Glutamatergic neuron (in vitro differentiated cells): ENCODE measurements around the gene AMOTL2. TPM values are rescaled to one million over a fixed set of nuclear protein-coding genes. Genes with fewer than 3 reads are reported as not detected.

ENCODE experiments used
- DNase-seq: peaks from one replicate; pipeline ENCODE4 v3.0.0; 2022
- H3K27ac Mint-ChIP-seq: one replicate; pipeline ENCODE4 v1.8.0; 2020; ENCODE audit warnings: mild to moderate bottlenecking, mixed read lengths, inconsistent platforms; ENCODE audit not compliant: unreplicated experiment
- H3K27me3 Mint-ChIP-seq: one replicate; pipeline ENCODE4 v1.8.0; 2020; ENCODE audit warnings: mild to moderate bottlenecking, moderate library complexity, mixed read lengths, inconsistent platforms; ENCODE audit not compliant: unreplicated experiment
- H3K36me3 Mint-ChIP-seq: one replicate; pipeline ENCODE4 v1.8.0; 2020; ENCODE audit warnings: mild to moderate bottlenecking, mixed read lengths, inconsistent platforms; ENCODE audit not compliant: unreplicated experiment
- H3K4me1 Mint-ChIP-seq: one replicate; pipeline ENCODE4 v1.8.0; 2020; ENCODE audit warnings: mild to moderate bottlenecking, low read depth, mixed read lengths, inconsistent platforms; ENCODE audit not compliant: unreplicated experiment
- H3K4me3 Mint-ChIP-seq: one replicate; pipeline ENCODE4 v1.8.0; 2020; ENCODE audit warnings: mild to moderate bottlenecking, mixed read lengths, inconsistent platforms; ENCODE audit not compliant: unreplicated experiment
- H3K9me3 Mint-ChIP-seq: one replicate; pipeline ENCODE4 v1.8.0; 2020; ENCODE audit warnings: mild to moderate bottlenecking, moderate library complexity, mixed read lengths, inconsistent platforms; ENCODE audit not compliant: unreplicated experiment
- total RNA-seq: library from RNA; stranded (reverse); fragmentation: NEBNext Ultra II Directional; extraction: Animal tissue kit (Norgen Biotek cat#: 25700); gene quantifications from one replicate; pipeline ENCODE4 v1.2.1, GENCODE V29; 2021; ENCODE audit not compliant: unreplicated experiment
- TF ChIP-seq, protein P1 (sequence below): fragments of 200-600 bp; sonication (generic); IDR thresholded peaks from one replicate; pipeline ENCODE4 v1.5.0; 2021; ENCODE audit not compliant: partially characterized antibody, unreplicated experiment

Gene AMOTL2
- total RNA-seq, 1 donor from 2014 or later, result 38.1 TPM

DNA sequence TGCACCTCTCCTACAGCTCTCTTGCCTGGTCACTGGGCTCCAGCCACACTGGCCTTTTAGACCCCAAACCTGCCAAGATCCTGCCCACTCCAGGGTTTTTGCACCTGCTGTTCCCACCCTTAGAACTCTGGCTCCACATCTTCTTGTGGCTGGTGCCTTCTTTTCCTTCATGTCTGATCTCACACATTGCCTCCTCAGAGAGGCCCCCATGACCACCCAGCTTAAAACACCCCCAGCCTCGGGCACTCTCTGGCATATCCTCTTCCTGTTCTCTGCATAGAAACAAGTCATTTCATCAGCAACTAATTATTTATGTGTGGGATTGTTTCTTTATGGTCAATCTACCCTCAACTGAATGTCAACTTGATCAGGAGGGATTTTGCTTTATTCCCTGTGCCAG is 14.0 kb upstream of the AMOTL2 start:
- Mint-ChIP-seq H3K36me3 (peaks cover 13% of the 10 kb centered on the region), H3K27me3 (peaks cover 3% of the 10 kb centered on the region), H3K27ac (no peak overlapping the region), H3K9me3 (peaks cover 5% of the 10 kb centered on the region), H3K4me3 (no peak overlapping the region), H3K4me1 (no peaks in the 10 kb centered on the region)
- TF ChIP-seq, protein P1, sequence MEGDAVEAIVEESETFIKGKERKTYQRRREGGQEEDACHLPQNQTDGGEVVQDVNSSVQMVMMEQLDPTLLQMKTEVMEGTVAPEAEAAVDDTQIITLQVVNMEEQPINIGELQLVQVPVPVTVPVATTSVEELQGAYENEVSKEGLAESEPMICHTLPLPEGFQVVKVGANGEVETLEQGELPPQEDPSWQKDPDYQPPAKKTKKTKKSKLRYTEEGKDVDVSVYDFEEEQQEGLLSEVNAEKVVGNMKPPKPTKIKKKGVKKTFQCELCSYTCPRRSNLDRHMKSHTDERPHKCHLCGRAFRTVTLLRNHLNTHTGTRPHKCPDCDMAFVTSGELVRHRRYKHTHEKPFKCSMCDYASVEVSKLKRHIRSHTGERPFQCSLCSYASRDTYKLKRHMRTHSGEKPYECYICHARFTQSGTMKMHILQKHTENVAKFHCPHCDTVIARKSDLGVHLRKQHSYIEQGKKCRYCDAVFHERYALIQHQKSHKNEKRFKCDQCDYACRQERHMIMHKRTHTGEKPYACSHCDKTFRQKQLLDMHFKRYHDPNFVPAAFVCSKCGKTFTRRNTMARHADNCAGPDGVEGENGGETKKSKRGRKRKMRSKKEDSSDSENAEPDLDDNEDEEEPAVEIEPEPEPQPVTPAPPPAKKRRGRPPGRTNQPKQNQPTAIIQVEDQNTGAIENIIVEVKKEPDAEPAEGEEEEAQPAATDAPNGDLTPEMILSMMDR, result no peak
- DNase-seq, result no peak

DNA sequence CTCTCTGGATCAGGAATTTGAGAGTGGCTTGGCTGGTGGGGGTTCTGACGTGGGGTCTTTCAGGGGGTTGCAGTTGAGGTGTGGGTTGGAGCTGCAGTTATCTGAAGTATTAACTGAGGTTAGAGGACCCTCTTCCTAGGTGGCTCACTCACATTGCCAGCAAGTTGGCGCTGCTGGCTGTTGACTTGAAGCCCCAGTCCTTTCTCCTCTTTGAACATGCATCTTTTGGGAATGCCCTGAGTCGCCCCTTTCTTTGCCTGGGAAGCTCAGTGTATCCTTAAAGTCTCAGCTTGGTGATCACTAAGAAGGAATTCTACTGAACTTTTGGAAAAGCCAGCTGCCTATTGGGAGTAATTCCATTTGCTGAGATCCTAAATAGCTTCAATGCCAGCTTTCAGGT is 13.0 kb upstream of the AMOTL2 start:
- no peak overlapping the region for H3K27ac Mint-ChIP-seq
- peaks cover 5% of the 10 kb centered on the region for H3K9me3 Mint-ChIP-seq
- H3K4me1 Mint-ChIP-seq, result no peaks in the 10 kb centered on the region
- TF ChIP-seq, protein P1, result no peak
- no peak overlapping the region for H3K4me3 Mint-ChIP-seq
- peaks cover 3% of the 10 kb centered on the region for H3K27me3 Mint-ChIP-seq
- no peak for DNase-seq
- H3K36me3 Mint-ChIP-seq, result peaks cover 13% of the 10 kb centered on the region

DNA sequence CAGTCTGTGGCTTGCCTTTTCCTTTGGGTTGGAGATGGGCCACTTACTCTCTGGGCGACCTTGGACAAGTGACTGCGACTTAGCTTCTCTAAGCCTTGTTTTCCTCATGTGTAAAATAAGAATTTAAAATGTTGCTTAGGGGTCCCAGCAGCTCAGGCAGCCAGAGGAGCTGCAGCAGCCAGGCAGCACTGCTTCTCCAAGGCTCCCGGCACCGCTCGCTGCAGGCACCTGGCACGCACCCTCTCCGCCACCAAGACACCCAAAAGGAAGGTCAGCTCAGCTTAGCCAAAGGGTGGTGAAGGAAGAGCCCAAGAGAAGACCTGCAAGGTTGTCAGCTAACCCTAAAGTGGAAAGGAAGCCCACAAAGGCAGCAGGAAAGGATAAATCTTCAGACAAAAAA is 10.7 kb upstream of the AMOTL2 start:
- no peak overlapping the region for H3K4me3 Mint-ChIP-seq
- H3K4me1 Mint-ChIP-seq, result no peaks in the 10 kb centered on the region
- H3K9me3 Mint-ChIP-seq, result peaks cover 2% of the 10 kb centered on the region
- DNase-seq, result no peak
- peaks cover 3% of the 10 kb centered on the region for H3K36me3 Mint-ChIP-seq
- TF ChIP-seq, protein P1, result no peak
- H3K27ac Mint-ChIP-seq, result no peak overlapping the region
- peaks cover under 1% of the 10 kb centered on the region for H3K27me3 Mint-ChIP-seq

DNA sequence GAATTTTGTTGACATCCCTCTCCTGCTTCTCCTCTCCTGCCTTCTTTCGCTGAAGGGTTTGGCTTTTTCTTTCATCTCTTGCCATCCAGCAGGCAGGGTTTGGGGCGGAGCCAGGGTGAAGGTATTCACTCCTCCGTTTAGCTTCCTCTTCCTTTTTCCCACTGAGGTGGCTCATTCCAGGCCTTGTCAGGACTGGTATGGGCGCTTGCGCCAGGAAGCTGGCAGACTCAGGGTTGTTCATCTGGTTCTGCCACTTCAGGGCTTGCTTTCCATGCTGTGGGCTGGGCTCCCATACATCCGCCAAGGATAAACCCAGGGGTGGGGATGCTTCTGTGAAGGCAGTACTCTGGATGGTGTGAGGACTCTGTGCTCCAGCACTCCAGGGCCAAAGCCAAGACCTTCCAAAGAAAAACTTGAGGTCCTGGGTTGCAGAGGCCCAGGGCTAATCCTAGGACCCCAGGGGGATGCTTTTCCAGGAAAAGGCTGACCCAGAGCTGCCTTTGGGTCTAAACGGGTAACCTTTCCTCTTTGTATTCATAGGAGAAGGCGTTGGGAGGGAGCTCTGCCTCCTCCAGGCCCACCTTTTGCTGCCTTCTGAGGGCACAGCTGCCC is 7.7 kb upstream of the AMOTL2 start:
- Mint-ChIP-seq H3K36me3 (no peaks in the 10 kb centered on the region), H3K4me3 (no peak overlapping the region), H3K9me3 (peaks cover 2% of the 10 kb centered on the region), H3K27ac (no peak overlapping the region), H3K27me3 (peaks cover 1% of the 10 kb centered on the region), H3K4me1 (no peaks in the 10 kb centered on the region)
- no peak for DNase-seq
- TF ChIP-seq, protein P1, result no peak

DNA sequence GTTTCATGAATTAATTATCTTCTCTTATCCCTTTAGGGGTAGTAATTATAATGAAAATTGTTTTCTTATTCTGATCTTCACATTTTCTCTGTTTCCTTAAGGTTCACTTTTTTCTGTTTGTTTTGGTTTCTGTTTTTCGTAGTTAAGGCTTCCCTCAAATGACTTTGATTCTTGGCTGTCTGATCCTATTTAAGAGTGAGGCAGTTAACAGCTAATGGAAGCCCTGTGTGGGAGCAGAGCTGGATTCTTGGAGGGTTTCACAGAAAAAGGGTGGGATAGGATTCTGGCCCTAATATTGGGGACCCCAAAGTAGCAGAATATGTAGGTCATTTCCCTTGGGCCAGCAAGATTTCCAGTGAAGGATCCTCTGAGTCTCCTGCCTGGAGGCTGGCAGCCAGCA is 6.8 kb upstream of the AMOTL2 start:
- Mint-ChIP-seq H3K27me3 (peaks cover 5% of the 10 kb centered on the region), H3K27ac (no peak overlapping the region), H3K4me3 (no peak overlapping the region), H3K36me3 (no peaks in the 10 kb centered on the region), H3K9me3 (peaks cover under 1% of the 10 kb centered on the region), H3K4me1 (no peaks in the 10 kb centered on the region)
- TF ChIP-seq, protein P1, result no peak
- DNase-seq, result no peak
